ENCODE data around the gene LARGE1.

LARGE1 gene

DNA sequence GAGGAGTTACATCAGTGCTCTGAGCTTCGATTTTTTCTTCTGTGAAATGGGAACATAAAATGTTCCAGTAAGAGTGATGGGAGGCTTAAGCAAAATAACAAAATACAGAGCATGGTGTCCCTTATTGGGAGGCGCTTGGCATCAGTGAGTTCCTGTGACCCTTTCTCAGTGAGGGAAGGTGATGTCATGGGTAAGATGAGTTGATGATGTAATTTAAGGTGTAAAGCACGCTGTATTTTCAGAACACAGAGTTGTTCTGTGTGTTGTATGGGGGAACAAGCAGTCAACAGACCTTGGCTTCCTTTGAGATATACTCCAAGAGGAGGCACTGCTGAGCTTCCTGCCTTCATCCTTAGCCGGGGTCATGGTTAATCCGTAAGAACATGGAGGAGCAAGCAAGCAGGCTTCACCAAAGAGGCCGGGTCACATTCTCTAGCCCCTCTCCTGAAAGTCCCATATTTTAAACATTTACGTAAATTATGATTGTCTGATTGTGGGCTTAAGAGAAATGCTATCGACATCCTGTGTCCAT, 266.7 kb downstream of the LARGE1 start:
- no peak overlapping the region for H3K4me3 ChIP-seq (ENCODE audit: low read depth in 1 of 2, low read length in 2 of 2)
- H3K9ac ChIP-seq (ENCODE audit: low read length): no peak overlapping the region
- H3K9me3 ChIP-seq (ENCODE audit: low read length): no peaks in the 10 kb centered on the region
- peaks cover 14% of the 10 kb centered on the region for H3K36me3 ChIP-seq (ENCODE audit: insufficient read depth, low read length)
- no peaks in the 10 kb centered on the region for H3K27me3 ChIP-seq (ENCODE audit: control insufficient read depth in 1 of 2, insufficient read depth in 2 of 2, low read length in 2 of 2)
- no peak overlapping the region for H3K27ac ChIP-seq (ENCODE audit: low read depth, low read length)
- peaks cover 21% of the 10 kb centered on the region for H3K4me1 ChIP-seq (ENCODE audit: insufficient read depth, low read length)

- H3K9me3 ChIP-seq (ENCODE audit: low read length): no peaks in the 10 kb centered on the region
- H3K27ac ChIP-seq (ENCODE audit: low read depth, low read length): no peak overlapping the region
- H3K4me3 ChIP-seq (ENCODE audit: low read depth in 1 of 2, low read length in 2 of 2): no peak overlapping the region
- H3K27me3 ChIP-seq (ENCODE audit: control insufficient read depth in 1 of 2, insufficient read depth in 2 of 2, low read length in 2 of 2): no peaks in the 10 kb centered on the region
- H3K9ac ChIP-seq (ENCODE audit: low read length): no peak overlapping the region
- peaks cover 17% of the 10 kb centered on the region for H3K4me1 ChIP-seq (ENCODE audit: insufficient read depth, low read length)
- H3K36me3 ChIP-seq (ENCODE audit: insufficient read depth, low read length): peaks cover 14% of the 10 kb centered on the region
These were observed 267.7 kb downstream of the LARGE1 start for GRCh38 chr22:33652615-33653014.

- H3K9ac ChIP-seq (ENCODE audit: low read length): no peak overlapping the region
- no peaks in the 10 kb centered on the region for H3K9me3 ChIP-seq (ENCODE audit: low read length)
- H3K36me3 ChIP-seq (ENCODE audit: insufficient read depth, low read length): peaks cover 14% of the 10 kb centered on the region
- H3K27ac ChIP-seq (ENCODE audit: low read depth, low read length): no peak overlapping the region
- H3K4me3 ChIP-seq (ENCODE audit: low read depth in 1 of 2, low read length in 2 of 2): no peak overlapping the region
- H3K27me3 ChIP-seq (ENCODE audit: control insufficient read depth in 1 of 2, insufficient read depth in 2 of 2, low read length in 2 of 2): no peaks in the 10 kb centered on the region
- H3K4me1 ChIP-seq (ENCODE audit: insufficient read depth, low read length): peaks cover 5% of the 10 kb centered on the region
These were observed 270.0 kb downstream of the LARGE1 start for GRCh38 chr22:33650244-33650643.

DNA sequence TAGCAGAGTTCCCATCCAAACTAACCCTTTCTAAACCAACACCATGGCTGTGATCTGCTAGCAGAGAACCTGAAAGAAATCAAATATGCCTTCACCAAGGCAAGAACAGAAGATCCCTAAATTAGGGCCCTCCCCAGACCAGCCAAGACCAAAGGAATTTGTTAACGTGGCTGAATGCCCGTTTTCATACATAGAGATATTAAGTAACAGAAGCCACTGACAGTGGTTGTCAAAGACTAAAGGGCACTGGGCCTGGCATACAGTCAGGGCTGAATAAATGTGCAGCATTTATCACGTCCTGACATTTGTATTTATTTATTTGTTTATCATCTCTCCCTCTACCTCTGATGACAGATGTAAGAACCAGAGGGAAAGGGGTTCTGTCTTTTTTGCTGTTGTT, 271.8 kb downstream of the LARGE1 start:
- Histone ChIP-seq H3K4me3 (ENCODE audit: low read depth in 1 of 2, low read length in 2 of 2) (no peak overlapping the region), H3K36me3 (ENCODE audit: insufficient read depth, low read length) (peaks cover 14% of the 10 kb centered on the region), H3K27ac (ENCODE audit: low read depth, low read length) (no peak overlapping the region), H3K9me3 (ENCODE audit: low read length) (no peaks in the 10 kb centered on the region), H3K27me3 (ENCODE audit: control insufficient read depth in 1 of 2, insufficient read depth in 2 of 2, low read length in 2 of 2) (no peaks in the 10 kb centered on the region), H3K4me1 (ENCODE audit: insufficient read depth, low read length) (no peaks in the 10 kb centered on the region), H3K9ac (ENCODE audit: low read length) (no peak overlapping the region)

GRCh38 chr22:33640900-33641299, 279.4 kb downstream of the LARGE1 start:
- no peak overlapping the region for H3K4me3 ChIP-seq (ENCODE audit: low read depth in 1 of 2, low read length in 2 of 2)
- H3K27ac ChIP-seq (ENCODE audit: low read depth, low read length): no peak overlapping the region
- no peaks in the 10 kb centered on the region for H3K4me1 ChIP-seq (ENCODE audit: insufficient read depth, low read length)
- H3K27me3 ChIP-seq (ENCODE audit: control insufficient read depth in 1 of 2, insufficient read depth in 2 of 2, low read length in 2 of 2): no peaks in the 10 kb centered on the region
- H3K36me3 ChIP-seq (ENCODE audit: insufficient read depth, low read length): no peaks in the 10 kb centered on the region
- H3K9me3 ChIP-seq (ENCODE audit: low read length): no peaks in the 10 kb centered on the region
- no peak overlapping the region for H3K9ac ChIP-seq (ENCODE audit: low read length)

DNA sequence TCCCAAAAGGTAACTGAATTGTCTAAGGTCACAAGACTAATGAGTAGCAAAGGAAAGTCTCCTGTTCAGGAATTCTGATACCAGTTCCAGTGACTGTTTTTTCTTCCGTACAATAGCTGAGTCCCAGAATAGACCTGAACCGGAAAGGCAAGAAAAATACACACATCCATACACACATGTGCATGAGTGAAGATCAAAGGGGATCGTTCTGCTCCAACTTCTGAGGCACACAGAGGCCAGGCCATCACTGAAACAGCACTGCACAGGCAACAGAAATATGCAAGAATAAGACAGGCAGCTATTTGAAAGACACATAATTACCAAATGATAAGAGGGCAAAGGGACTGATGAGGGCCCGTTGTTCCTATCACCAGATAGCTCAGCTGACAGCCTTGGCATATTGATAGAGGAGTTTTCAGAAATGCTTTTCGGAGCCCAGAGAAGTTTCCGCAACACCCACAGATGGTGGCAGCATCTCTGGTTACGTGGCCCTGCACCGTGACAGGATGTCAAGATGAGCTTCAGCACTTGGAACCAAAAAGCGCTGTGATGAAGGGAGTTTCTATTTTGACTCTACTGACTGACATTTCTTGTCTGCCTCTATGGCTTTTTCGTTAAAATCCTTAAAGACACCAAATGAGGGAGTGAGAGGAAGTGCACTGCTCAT, 280.6 kb downstream of the LARGE1 start:
- Histone ChIP-seq H3K27me3 (ENCODE audit: control insufficient read depth in 1 of 2, insufficient read depth in 2 of 2, low read length in 2 of 2) (no peaks in the 10 kb centered on the region), H3K9me3 (ENCODE audit: low read length) (no peaks in the 10 kb centered on the region), H3K4me3 (ENCODE audit: low read depth in 1 of 2, low read length in 2 of 2) (no peak overlapping the region), H3K4me1 (ENCODE audit: insufficient read depth, low read length) (no peaks in the 10 kb centered on the region), H3K36me3 (ENCODE audit: insufficient read depth, low read length) (no peaks in the 10 kb centered on the region), H3K27ac (ENCODE audit: low read depth, low read length) (no peak overlapping the region), H3K9ac (ENCODE audit: low read length) (no peak overlapping the region)

- no peak overlapping the region for H3K9ac ChIP-seq (ENCODE audit: low read length)
- H3K9me3 ChIP-seq (ENCODE audit: low read length): no peaks in the 10 kb centered on the region
- no peaks in the 10 kb centered on the region for H3K27me3 ChIP-seq (ENCODE audit: control insufficient read depth in 1 of 2, insufficient read depth in 2 of 2, low read length in 2 of 2)
- no peaks in the 10 kb centered on the region for H3K36me3 ChIP-seq (ENCODE audit: insufficient read depth, low read length)
- no peaks in the 10 kb centered on the region for H3K4me1 ChIP-seq (ENCODE audit: insufficient read depth, low read length)
- no peak overlapping the region for H3K4me3 ChIP-seq (ENCODE audit: low read depth in 1 of 2, low read length in 2 of 2)
- H3K27ac ChIP-seq (ENCODE audit: low read depth, low read length): no peak overlapping the region
These were observed 284.5 kb downstream of the LARGE1 start for GRCh38 chr22:33635766-33636165.

- H3K9me3 ChIP-seq (ENCODE audit: low read length): no peaks in the 10 kb centered on the region
These were observed 288.5 kb downstream of the LARGE1 start for GRCh38 chr22:33631777-33632176.

DNA sequence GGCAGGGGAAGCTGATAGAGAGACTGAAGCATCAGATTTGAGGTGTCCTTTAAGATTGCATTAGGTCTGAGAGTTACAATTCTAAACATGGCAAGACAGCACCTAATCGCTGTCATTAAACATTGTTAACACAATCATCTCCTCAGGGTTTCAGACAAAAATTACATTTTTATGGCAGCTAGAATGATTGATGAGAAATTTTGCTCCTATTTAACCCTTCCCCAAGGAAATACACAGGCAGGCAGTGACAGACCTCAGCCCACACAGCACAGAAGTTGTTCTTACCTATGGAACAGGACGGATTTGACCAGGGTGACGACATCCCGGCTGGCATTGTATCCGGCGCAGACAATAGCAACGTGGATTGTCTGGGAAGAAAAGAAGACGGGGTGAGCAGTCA, 294.3 kb downstream of the LARGE1 start:
- Histone ChIP-seq H3K4me3 (ENCODE audit: low read depth in 1 of 2, low read length in 2 of 2) (no peak overlapping the region), H3K4me1 (ENCODE audit: insufficient read depth, low read length) (no peaks in the 10 kb centered on the region), H3K9ac (ENCODE audit: low read length) (no peak overlapping the region), H3K36me3 (ENCODE audit: insufficient read depth, low read length) (no peaks in the 10 kb centered on the region), H3K27me3 (ENCODE audit: control insufficient read depth in 1 of 2, insufficient read depth in 2 of 2, low read length in 2 of 2) (no peaks in the 10 kb centered on the region), H3K9me3 (ENCODE audit: low read length) (no peaks in the 10 kb centered on the region), H3K27ac (ENCODE audit: low read depth, low read length) (no peak overlapping the region)

More at GRCh38 chr22:33631777-33632176, 288.5 kb downstream of the LARGE1 start:
- no peaks in the 10 kb centered on the region for H3K4me1 ChIP-seq (ENCODE audit: insufficient read depth, low read length)
- H3K4me3 ChIP-seq (ENCODE audit: low read depth in 1 of 2, low read length in 2 of 2): no peak overlapping the region
- H3K9ac ChIP-seq (ENCODE audit: low read length): no peak overlapping the region
- H3K27me3 ChIP-seq (ENCODE audit: control insufficient read depth in 1 of 2, insufficient read depth in 2 of 2, low read length in 2 of 2): no peaks in the 10 kb centered on the region
- H3K36me3 ChIP-seq (ENCODE audit: insufficient read depth, low read length): no peaks in the 10 kb centered on the region
- H3K27ac ChIP-seq (ENCODE audit: low read depth, low read length): no peak overlapping the region

DNA sequence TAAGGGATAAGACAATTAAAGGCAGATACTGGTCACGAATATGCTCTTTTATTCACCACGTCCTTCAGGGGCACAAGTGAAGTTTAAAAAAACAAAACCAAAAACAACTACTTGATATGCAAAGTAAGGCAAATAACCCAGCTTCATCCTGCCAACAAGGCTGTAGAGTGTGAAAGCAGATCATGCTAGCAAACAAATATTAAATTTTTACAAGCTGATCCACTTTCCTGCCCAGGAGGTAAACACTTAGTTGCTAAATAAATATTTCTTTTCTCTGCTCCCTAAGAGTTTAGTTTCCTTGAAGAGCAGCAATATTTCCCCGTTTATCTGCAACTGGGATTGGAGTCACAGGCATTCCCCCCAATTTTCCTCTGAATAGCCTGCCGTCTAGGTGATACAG, 300.2 kb downstream of the LARGE1 start:
- H3K27ac ChIP-seq (ENCODE audit: low read depth, low read length): no peak overlapping the region
- no peak overlapping the region for H3K9ac ChIP-seq (ENCODE audit: low read length)
- no peaks in the 10 kb centered on the region for H3K27me3 ChIP-seq (ENCODE audit: control insufficient read depth in 1 of 2, insufficient read depth in 2 of 2, low read length in 2 of 2)
- no peak overlapping the region for H3K4me3 ChIP-seq (ENCODE audit: low read depth in 1 of 2, low read length in 2 of 2)
- no peaks in the 10 kb centered on the region for H3K4me1 ChIP-seq (ENCODE audit: insufficient read depth, low read length)
- H3K9me3 ChIP-seq (ENCODE audit: low read length): no peaks in the 10 kb centered on the region
- no peaks in the 10 kb centered on the region for H3K36me3 ChIP-seq (ENCODE audit: insufficient read depth, low read length)

- Histone ChIP-seq H3K36me3 (ENCODE audit: insufficient read depth, low read length) (no peaks in the 10 kb centered on the region), H3K4me3 (ENCODE audit: low read depth in 1 of 2, low read length in 2 of 2) (no peak overlapping the region), H3K9me3 (ENCODE audit: low read length) (no peaks in the 10 kb centered on the region), H3K4me1 (ENCODE audit: insufficient read depth, low read length) (no peaks in the 10 kb centered on the region), H3K9ac (ENCODE audit: low read length) (no peak overlapping the region), H3K27me3 (ENCODE audit: control insufficient read depth in 1 of 2, insufficient read depth in 2 of 2, low read length in 2 of 2) (no peaks in the 10 kb centered on the region), H3K27ac (ENCODE audit: low read depth, low read length) (no peak overlapping the region)
These were observed 313.8 kb downstream of the LARGE1 start for GRCh38 chr22:33606504-33606903.

DNA sequence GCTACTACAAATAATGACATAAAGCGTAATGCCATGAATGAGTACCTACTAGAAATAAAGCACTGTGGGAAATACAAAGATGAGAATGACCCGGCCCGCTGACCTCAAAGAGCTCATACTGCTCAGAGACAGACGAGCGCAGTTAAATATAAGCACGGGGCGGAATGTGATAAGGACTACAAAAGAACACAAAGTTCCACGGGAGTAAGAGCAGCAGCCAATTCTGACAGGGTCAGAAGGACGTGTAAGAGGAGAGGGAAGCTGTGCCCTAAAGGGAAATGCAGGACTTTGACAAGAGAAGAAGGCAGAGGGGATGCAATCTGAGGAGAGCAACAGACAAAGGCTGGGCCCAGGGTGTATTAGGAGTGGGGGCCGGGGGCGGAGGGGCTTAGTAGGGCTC, 314.6 kb downstream of the LARGE1 start:
- Histone ChIP-seq H3K9me3 (ENCODE audit: low read length) (no peaks in the 10 kb centered on the region), H3K9ac (ENCODE audit: low read length) (no peak overlapping the region), H3K4me3 (ENCODE audit: low read depth in 1 of 2, low read length in 2 of 2) (no peak overlapping the region), H3K4me1 (ENCODE audit: insufficient read depth, low read length) (no peaks in the 10 kb centered on the region), H3K27me3 (ENCODE audit: control insufficient read depth in 1 of 2, insufficient read depth in 2 of 2, low read length in 2 of 2) (no peaks in the 10 kb centered on the region), H3K27ac (ENCODE audit: low read depth, low read length) (no peak overlapping the region), H3K36me3 (ENCODE audit: insufficient read depth, low read length) (no peaks in the 10 kb centered on the region)
